ENCODE data around the gene LBHD1.
"Not testable (repeated sequence)": the region's sequence is repeated elsewhere in the genome, so short reads cannot be mapped to it uniquely, and the experiment has no call there.

The LBHD1 gene

DNA sequence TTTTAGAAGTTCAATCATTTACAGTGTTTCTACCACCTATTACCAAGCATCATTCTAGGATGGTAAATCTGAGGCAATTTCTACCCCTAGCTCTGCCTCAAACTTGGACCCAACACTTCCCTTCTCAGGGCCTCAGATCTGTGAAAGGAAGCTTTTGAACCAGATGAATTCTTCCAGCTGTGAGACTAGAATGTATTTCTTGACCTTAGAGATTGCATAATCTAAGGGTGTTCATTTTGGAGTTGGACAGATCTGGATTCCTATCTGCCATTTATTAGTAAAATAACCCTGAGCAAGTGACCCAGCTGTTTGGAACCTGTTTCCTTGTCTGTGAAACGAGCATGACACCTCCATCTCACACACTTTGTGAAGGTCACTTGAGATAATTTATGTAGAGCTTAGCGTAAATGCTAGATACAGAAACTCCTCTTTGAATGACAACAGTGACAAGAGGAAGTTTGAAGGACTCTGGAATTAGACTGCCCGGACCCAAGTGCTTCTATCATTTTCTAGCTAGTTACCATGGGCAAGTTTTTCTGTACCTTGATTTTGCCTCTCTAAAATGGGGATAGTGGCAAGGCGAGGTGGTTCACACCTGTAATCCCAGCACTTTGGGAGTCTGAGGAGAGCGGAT is 15.2 kb downstream of the LBHD1 start:
- no peak for DNase-seq

DNA sequence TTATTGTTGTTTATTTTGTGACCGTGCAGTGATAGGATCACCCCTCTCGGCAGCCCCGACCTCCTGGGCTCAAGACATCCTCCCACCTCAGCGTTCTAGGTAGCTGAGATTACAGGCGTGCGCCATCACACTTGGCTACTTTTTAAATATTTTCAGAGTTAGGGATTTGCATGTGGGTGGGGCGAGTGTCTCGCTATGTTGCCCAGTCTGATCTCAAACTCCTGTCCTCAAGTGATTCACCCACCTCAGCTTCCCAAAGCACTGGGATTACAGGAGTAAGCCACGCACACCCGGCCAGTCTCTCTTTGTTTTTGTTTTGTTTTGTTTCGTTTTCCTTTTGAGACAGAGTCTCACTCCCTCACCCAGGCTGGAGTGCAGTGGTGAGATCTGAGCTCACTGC is 17.8 kb downstream of the LBHD1 start:
- no peak for DNase-seq

- no peak for DNase-seq
Observed at GRCh38 chr11:62652161-62653006, 19.7 kb downstream of the LBHD1 start.

GRCh38 chr11:62650283-62650682 is 21.8 kb downstream of the LBHD1 start:
- not testable (repeated sequence) for DNase-seq

- DNase-seq, result no peak
Observed at GRCh38 chr11:62649486-62649885, 22.6 kb downstream of the LBHD1 start.

- DNase-seq, result no peak
Observed at GRCh38 chr11:62648967-62649364, 23.1 kb downstream of the LBHD1 start.

GRCh38 chr11:62648185-62648966 is 23.7 kb downstream of the LBHD1 start:
- no peak for DNase-seq

DNA sequence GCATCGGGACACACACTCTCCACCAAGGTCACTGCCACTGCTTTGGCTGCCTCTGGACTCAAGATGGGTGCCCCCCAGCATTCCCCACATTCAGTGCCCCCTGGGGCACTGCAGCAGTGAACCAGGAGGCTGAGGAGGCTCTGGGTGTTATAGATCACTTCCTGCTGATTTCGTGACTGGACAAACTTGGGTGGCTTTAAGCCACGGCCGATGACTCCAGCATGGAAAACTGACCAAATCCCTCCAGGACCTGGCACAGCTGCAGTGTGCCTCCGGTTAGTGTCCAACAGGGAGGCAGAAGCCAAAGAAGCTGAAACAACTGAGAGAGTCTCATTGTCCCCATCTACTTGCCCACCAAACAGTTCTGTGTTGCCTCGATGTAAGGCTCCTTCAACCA is 24.5 kb downstream of the LBHD1 start:
- DNase-seq, result no peak

- DNase-seq, result no peak
Observed at GRCh38 chr11:62646825-62647608, 25.1 kb downstream of the LBHD1 start.

GRCh38 chr11:62645946-62646824 is 25.9 kb downstream of the LBHD1 start, which contains the start of gene GANAB:
Gene GANAB, minus strand, starts transcription at chr11:62646613. Its CDS starts 14 bp downstream, at chr11:62646599.
- peak; percentile 96 for DNase-seq

DNA sequence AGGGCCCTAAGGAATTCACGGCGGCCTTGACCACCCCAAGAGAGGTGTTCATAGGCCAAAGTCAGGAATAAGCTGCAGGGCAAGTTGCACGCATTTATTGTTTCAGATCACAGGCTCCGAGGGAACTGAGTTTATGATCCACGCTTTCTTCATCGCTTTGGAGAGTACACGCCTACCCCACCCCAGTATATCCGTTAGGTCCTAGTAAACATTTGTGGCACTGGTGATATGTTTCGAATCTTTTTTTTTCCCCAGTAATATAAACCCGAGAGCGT is 26.5 kb downstream of the LBHD1 start:
- DNase-seq, result no peak

- DNase-seq, result no peak
Observed at GRCh38 chr11:62644220-62644619, 27.8 kb downstream of the LBHD1 start.

DNA sequence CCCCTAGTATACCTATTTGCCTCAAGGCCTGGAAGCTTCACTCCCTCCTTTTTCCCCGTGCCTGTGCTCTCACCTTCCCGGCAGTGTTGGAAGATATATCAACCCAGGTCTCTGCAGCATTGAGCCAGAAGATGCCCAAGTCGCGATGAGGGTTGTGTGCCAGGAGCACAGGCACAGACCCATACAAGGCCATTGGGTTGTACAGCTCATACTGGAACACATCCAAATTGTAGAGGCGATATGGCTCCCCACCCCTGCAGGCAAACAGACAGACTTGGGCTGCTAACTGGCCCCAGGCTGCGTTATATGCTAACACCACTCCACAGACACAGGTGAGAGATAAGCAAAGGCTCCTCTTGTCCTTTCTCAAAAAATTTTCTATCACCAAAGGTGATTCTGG is 39.6 kb downstream of the LBHD1 start:
- no peak for DNase-seq

DNA sequence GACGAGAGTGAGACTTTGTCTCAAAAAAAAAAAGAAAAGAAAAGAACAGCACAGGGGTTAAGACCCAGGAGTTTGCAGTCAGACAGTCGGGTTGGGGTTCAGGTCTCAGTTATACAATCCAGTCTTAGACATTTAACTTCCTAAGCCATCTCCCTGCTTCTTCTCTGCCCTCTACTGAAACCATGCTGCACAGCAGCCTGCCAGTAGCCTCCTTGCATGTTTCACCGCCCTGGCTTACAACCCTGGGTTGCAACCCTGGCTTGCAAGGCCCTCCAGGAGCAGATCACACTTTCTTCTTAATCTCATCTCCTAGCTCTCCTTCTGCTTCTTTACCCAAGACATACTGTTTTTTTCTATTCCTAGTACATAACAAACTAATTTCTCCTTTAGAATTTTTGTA is 44.4 kb downstream of the LBHD1 start:
- no peak for DNase-seq

- DNase-seq, result no peak
Observed at GRCh38 chr11:62622476-62623089, 49.5 kb downstream of the LBHD1 start.

DNA sequence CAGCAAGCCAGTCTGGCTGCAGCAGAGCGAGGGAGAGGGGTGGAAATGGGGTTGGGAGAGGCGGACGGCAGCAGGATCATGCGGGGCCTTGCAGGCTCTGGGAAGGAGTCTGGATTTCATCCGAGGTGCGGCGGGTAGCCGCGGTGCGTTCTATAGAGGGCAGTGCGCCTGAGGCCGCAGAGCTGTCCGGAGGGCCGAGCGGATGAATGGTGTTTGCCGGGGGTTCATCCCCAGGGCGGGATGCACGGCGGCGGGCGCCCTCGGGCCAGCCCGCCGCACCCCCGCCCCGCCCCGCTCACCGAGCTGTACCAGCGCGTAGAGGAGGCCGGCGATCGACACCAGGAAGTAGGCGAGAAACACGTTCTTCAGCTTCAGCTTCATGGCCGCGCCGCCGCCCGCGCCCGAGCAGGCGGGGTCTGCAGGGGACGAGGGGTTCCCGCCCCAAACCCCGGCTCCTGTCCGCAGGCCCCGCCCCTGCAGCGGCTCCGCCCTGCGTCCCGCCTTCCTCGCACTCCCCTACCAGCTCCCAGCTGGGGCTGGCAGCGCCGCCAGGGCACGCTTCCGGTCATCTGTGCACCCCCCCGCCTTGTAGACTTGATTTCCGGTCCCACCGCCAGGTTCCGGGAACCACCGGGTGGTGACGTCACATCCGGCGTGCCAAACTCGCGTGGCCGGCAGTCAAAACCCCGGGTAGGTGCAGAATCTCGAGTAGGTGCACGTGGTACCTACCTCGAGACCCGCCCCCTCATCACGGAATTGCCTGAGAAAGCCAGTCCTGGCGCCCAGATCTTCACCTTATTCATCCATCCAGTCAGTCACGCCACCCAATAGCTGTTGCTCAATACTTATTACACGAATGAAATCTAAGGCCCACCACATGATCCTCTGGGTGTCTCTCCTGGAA is 50.2 kb downstream of the LBHD1 start, which contains the start of gene B3GAT3:
Gene B3GAT3 (minus strand): TSS at position 420 of the 904 bp plus-strand sequence. CDS start 39 bp downstream, at position 381.
- peak; percentile 96 for DNase-seq

- no peak for DNase-seq
Observed at GRCh38 chr11:62621027-62621566, 51.0 kb downstream of the LBHD1 start.

DNA sequence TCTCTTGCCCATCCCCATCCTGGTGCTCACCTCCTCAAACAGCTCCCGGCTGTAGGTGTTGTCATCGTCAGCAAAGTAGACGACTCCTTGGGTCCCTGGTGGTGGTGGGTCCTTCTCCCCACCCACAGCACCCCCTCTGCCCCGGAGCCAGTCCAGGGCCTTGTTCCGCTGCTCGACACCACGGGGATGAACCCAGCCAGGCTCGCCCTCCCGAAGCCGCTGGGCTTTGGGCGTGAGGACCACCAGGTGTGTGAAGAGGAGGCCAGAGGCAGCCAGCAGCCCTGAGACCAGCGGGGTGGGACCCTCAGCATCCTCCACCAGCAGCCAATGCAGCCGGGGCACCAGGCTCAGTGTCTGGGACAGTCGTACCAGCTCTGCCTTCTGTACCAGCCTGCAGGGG is 55.1 kb downstream of the LBHD1 start:
- not testable (repeated sequence) for DNase-seq

DNA sequence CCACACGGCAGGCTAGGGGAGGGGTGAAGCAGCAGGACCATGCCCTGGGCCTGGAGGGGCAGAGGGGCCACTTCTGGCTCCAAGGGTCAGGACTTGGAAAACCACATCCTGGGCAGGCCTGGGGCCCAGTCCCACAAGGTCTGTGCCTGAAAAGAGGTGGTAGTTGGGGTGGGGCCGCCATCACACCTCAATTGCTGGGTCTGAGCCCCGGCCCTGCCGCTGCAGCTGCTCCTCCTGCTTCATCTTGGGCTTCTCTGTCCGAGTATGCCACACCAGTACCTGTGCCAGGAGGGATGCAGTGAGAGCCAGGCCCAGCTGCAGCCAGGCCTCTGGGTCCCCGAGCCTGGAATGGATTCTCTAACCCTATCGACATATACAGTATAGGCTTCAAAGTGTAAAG is 56.5 kb downstream of the LBHD1 start:
- no peak for DNase-seq

DNA sequence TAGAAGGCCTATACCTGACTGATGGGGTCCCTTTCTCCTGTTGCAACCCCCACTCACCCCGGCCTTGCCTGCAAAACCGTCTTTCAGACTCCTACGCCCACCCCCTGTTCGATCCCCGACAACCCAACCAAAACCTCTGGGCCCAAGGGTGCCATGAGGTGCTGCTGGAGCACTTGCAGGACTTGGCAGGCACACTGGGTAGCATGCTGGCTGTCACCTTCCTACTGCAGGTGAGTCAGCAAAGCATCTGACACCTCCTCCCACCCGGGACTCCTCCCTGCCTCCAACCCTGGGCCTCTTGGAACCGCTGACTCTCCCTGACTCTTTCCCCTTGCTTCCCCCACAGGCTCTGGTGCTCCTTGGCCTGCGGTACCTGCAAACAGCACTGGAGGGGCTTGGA is 57.8 kb downstream of the LBHD1 start:
- DNase-seq, result no peak

Measured in retina (tissue), 1 donor.